Peyer's patch (tissue), 4 donors: ENCODE measurements around the gene ST3GAL2.

Experiments used
- POLR2A ChIP-seq, 2 donors: fragments of 450-650 bp; IDR thresholded peaks; one replicate each; pipeline ENCODE4 v1.5.1; 2017; ENCODE audit warnings: antibody characterized with exemption in 2 of 2, mild to moderate bottlenecking in 2 of 2, moderate library complexity in 2 of 2
- TF ChIP-seq, protein P1 (sequence below), 6 experiments: fragments of 450-650 bp in 4 of 6; fragments of 200-600 bp in 2 of 6; sonication (generic) in 1 of 6; IDR thresholded peaks; one replicate each; pipeline ENCODE4 v1.5.1; 2017 to 2019; ENCODE audit warnings: antibody characterized with exemption in 6 of 6, mild to moderate bottlenecking in 3 of 6, moderate library complexity in 1 of 6

DNA sequence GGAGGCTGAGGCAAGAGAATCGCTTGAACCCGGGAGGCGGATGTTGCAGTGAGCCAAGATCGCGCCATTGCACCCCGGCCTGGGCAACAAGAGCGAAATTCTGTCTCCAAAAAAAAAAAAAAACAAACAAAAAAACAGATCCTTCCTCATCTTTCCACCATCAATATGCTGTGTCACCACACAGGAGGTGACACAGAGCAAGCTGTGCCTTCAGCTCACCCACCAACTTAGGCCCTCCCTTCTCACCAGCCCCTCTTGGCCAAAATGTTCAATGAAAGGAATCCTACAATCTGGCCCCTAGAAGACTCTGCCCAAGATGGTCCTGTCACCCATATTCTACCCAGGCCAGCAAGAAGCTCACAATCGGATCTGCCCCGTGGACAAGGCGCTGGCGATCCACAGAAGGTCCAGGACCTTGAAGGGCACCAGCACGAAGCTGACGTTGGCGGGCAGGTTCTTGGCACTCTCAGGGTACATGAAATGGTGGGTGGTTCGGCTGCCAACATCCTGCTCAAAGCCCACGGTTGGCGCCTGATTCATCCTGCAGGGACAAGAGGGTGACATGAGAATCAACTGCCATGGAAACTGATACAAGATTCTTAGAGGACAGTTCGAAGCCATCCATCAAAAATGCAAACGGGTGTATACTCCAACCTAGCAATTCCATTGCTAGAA is 50.8 kb downstream of the ST3GAL2 start:
- TF ChIP-seq, protein P1, sequence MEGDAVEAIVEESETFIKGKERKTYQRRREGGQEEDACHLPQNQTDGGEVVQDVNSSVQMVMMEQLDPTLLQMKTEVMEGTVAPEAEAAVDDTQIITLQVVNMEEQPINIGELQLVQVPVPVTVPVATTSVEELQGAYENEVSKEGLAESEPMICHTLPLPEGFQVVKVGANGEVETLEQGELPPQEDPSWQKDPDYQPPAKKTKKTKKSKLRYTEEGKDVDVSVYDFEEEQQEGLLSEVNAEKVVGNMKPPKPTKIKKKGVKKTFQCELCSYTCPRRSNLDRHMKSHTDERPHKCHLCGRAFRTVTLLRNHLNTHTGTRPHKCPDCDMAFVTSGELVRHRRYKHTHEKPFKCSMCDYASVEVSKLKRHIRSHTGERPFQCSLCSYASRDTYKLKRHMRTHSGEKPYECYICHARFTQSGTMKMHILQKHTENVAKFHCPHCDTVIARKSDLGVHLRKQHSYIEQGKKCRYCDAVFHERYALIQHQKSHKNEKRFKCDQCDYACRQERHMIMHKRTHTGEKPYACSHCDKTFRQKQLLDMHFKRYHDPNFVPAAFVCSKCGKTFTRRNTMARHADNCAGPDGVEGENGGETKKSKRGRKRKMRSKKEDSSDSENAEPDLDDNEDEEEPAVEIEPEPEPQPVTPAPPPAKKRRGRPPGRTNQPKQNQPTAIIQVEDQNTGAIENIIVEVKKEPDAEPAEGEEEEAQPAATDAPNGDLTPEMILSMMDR (IDR thresholded peaks at IDR 0.05) = no peak
- no peak for TF ChIP-seq POLR2A (IDR thresholded peaks at IDR 0.05)
